Effector memory CD4-positive, alpha-beta T cell (primary cell): ENCODE results near the gene OS9.

ENCODE experiments used
- DNase-seq, 3 donors: peaks; one replicate each; pipeline ENCODE4 v3.0.0-alpha.2; 2020
- H3K27ac ChIP-seq: 2 replicates; pipeline ENCODE4 v1.7.0; 2013; ENCODE audit warnings: mild to moderate bottlenecking, low read length, moderate library complexity; ENCODE audit not compliant: insufficient read depth, poor library complexity, severe bottlenecking
- H3K27me3 ChIP-seq: replicated peaks from 2 replicates; pipeline ENCODE4 v1.7.0; 2013; ENCODE audit warnings: mild to moderate bottlenecking, low read length; ENCODE audit not compliant: insufficient read depth, control insufficient read depth, poor library complexity, severe bottlenecking
- H3K36me3 ChIP-seq: 2 replicates; pipeline ENCODE4 v1.7.0; 2013; ENCODE audit warnings: mild to moderate bottlenecking, low read length, moderate library complexity; ENCODE audit not compliant: control insufficient read depth, insufficient read depth
- H3K4me1 ChIP-seq: 2 replicates; pipeline ENCODE4 v1.7.0; 2013; ENCODE audit warnings: low read length, mild to moderate bottlenecking; ENCODE audit not compliant: control insufficient read depth, insufficient read depth, poor library complexity, severe bottlenecking
- H3K4me3 ChIP-seq: 2 replicates; pipeline ENCODE4 v1.7.0; 2013; ENCODE audit warnings: low read length, low read depth, mild to moderate bottlenecking; ENCODE audit not compliant: insufficient read depth, poor library complexity, severe bottlenecking
- H3K9me3 ChIP-seq: 2 replicates; pipeline ENCODE4 v1.7.0; 2013; ENCODE audit warnings: mild to moderate bottlenecking, low read length, moderate library complexity; ENCODE audit not compliant: control insufficient read depth

OS9 gene

DNA sequence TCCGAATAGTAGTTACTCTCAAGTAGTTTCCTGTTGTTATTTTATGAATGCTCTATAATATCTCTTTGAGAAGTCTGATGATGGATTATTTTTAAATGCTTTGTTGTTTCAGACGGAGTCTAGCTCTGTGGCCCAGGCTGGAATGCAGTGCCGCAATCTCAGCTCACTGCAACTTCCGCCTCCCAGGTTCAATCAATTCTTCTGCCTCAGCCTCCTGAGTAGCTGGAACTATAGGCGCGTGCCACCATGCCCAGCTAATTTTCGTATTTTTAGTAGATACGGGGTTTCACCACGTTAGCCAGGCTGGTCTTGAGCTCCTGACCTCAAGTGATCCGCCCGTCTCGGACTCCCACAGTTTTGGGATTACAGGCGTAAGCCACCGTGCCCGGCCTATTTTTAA is 1.4 kb upstream of the OS9 start:
- Histone ChIP-seq H3K27me3 (peaks cover 4% of the 10 kb centered on the region), H3K27ac (no peak overlapping the region), H3K4me3 (no peak overlapping the region), H3K4me1 (peaks cover 9% of the 10 kb centered on the region), H3K36me3 (peaks cover 22% of the 10 kb centered on the region), H3K9me3 (no peaks in the 10 kb centered on the region)
- no peak for DNase-seq

DNA sequence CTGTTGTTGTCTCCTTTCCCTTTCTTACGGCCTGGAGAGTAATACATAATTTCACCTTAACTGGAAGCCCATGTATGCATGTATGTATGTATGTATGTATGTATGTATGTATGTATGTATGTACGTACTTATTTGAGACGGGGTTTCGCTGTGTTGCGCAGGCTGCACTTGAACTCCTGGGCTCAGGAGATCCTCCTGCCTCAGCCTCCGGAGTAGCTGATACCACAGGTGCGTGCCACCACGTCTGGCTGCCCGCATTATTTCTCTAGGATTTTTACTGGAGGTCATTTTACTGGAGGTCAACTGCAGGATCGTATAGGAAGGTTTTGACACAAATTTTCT is 644 bp upstream of the OS9 start:
- Histone ChIP-seq H3K4me3 (no peak overlapping the region), H3K36me3 (peaks cover 30% of the 10 kb centered on the region), H3K9me3 (no peaks in the 10 kb centered on the region), H3K27me3 (no peaks in the 10 kb centered on the region), H3K4me1 (peaks cover 9% of the 10 kb centered on the region), H3K27ac (no peak overlapping the region)
- no peak for DNase-seq

DNA sequence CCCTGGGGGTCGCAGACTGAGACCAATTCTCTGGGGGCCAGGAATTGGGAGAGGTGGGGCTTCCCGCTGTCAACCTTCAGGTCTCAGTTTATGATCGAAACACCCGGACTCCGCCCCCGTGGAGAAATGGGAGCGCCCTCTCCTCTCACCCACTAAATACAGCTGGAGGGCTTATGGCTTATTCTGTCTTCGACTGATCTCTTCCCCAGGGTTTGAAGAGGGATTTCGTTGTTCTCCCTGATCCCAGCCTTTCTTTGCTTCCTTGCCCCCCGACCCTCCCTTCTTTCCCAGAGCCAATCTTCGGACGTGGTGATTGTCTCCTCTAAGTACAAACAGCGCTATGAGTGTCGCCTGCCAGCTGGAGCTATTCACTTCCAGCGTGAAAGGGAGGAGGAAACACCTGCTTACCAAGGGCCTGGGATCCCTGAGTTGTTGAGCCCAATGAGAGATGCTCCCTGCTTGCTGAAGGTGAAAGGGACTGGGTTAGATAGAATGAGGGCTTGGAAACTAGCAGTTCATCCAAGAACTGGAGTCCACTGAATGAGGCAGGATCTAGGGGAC is 607 bp downstream of the OS9 start:
- Histone ChIP-seq H3K4me1 (peaks cover 9% of the 10 kb centered on the region), H3K4me3 (peak overlapping the region; percentile 88), H3K27me3 (no peaks in the 10 kb centered on the region), H3K9me3 (no peaks in the 10 kb centered on the region), H3K27ac (peak overlapping the region; percentile 76), H3K36me3 (peaks cover 36% of the 10 kb centered on the region)
- peak in 1 of 3 donors; percentile 5 for DNase-seq

DNA sequence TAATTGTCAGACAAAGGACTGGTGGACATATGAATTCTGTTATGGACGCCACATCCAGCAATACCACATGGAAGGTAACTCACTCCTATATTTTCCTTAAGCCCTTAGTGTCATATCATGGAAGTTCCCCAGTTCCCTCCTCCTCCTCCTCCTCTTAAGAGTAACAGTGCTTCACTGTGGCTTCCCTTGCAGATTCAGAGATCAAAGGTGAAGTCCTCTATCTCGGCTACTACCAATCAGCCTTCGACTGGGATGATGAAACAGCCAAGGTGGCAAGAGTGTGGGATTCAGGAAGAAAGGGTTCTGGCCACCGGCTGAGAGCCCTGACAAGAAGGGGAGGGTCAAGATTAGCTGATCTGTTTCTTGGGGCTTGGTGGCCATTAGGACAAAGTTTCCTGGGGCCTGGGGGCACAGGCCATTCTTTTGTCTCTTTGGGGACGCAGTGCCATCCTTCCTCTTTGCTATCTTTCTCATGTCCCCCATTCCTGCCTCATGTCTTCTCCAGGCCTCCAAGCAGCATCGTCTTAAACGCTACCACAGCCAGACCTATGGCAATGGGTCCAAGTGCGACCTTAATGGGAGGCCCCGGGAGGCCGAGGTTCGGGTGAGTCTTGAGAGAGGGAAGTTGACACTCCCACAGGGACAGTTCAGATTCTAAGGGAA is 2.0 kb downstream of the OS9 start:
- no peak overlapping the region for H3K4me3 ChIP-seq
- no peaks in the 10 kb centered on the region for H3K9me3 ChIP-seq
- H3K4me1 ChIP-seq, result peaks cover 9% of the 10 kb centered on the region
- H3K27me3 ChIP-seq, result no peaks in the 10 kb centered on the region
- no peak overlapping the region for H3K27ac ChIP-seq
- H3K36me3 ChIP-seq, result peaks cover 36% of the 10 kb centered on the region
- no peak for DNase-seq

DNA sequence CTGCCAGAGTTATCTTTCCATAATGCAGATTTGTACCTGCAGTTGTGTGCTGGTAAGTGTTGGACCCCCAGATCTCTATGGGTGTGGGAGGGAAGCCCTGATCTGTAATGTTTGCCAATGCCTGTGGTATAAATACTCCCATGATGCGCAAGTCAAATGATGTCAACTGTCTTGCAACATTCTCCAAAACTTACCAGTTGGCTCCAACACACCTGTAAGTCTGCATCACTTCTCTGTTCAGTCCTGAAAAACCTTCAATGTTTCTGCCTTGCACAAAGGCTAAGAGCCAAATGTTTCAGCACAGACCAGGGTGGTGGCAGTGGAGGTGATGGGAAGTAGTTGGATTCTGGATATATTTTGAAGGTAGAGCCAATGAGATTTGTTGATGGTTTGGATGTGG is 3.1 kb downstream of the OS9 start:
- Histone ChIP-seq H3K9me3 (no peaks in the 10 kb centered on the region), H3K4me3 (no peak overlapping the region), H3K4me1 (peaks cover 9% of the 10 kb centered on the region), H3K27ac (no peak overlapping the region), H3K27me3 (no peaks in the 10 kb centered on the region), H3K36me3 (peaks cover 36% of the 10 kb centered on the region)
- no peak for DNase-seq

DNA sequence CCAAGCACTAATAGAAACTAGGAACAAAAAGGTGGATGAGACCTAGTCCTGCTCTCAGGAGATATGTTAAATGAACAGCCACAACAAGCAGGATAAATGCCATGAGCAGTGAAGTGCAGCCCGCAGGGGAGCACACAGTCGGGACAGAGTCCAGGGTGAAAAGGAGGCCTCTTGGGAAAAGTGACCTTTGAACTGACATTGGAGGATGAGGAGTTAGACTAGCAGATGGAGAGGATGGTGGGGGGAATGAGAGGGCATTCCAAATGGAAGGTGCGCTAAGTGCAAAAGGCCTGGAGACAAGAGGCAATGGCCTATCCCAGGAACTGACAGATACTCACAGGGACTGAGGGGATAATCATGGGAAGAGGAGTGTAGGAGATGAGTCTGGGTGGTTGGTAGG is 4.5 kb downstream of the OS9 start:
- no peak for DNase-seq
- H3K4me1 ChIP-seq, result peaks cover 9% of the 10 kb centered on the region
- no peak overlapping the region for H3K4me3 ChIP-seq
- H3K27me3 ChIP-seq, result no peaks in the 10 kb centered on the region
- H3K9me3 ChIP-seq, result no peaks in the 10 kb centered on the region
- no peak overlapping the region for H3K27ac ChIP-seq
- H3K36me3 ChIP-seq, result peaks cover 43% of the 10 kb centered on the region

DNA sequence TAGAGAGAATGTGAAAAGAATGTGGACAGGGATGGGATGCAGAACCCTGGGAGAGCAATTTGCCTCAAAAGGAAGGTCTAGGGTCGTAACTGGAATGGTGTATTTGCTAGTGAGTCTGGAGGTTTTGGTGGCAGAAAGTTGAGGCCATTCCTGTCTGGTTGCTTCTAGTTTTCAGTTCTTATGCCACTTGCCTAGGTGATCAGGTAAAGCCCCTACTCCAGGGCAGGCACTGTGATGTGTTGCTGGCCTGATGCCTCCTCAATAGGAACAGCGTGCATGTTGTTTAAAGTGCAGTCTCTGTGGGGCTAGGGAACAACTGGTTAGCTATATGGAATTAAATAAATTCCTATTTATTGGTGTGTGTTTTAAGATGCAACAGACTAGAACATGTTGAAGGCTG is 6.4 kb downstream of the OS9 start:
- no peaks in the 10 kb centered on the region for H3K27me3 ChIP-seq
- H3K4me3 ChIP-seq, result no peak overlapping the region
- H3K9me3 ChIP-seq, result no peaks in the 10 kb centered on the region
- DNase-seq, result no peak
- H3K27ac ChIP-seq, result no peak overlapping the region
- H3K4me1 ChIP-seq, result no peaks in the 10 kb centered on the region
- H3K36me3 ChIP-seq, result peaks cover 51% of the 10 kb centered on the region

DNA sequence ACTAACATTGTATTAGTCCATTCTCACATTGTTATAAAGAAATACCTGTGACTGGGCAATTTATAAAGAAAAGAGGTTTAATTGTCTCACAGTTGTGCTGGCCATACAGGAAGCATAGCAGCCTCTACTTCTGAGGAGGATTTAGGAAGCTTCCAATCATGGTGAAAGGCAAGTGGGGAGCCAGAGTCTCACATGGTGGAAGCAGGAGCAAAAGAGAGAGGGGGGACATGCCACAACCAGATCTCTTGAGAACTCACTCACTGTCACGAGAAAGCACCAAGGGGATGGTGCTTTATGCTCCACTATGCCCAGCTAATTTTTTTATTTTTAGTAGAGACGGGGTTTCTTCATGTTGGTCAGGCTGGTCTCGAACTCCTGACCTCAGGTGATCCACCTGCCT is 13.3 kb downstream of the OS9 start:
- H3K9me3 ChIP-seq, result no peaks in the 10 kb centered on the region
- no peak overlapping the region for H3K27ac ChIP-seq
- peaks cover 38% of the 10 kb centered on the region for H3K36me3 ChIP-seq
- H3K4me3 ChIP-seq, result no peak overlapping the region
- H3K4me1 ChIP-seq, result no peaks in the 10 kb centered on the region
- no peaks in the 10 kb centered on the region for H3K27me3 ChIP-seq
- no peak for DNase-seq

DNA sequence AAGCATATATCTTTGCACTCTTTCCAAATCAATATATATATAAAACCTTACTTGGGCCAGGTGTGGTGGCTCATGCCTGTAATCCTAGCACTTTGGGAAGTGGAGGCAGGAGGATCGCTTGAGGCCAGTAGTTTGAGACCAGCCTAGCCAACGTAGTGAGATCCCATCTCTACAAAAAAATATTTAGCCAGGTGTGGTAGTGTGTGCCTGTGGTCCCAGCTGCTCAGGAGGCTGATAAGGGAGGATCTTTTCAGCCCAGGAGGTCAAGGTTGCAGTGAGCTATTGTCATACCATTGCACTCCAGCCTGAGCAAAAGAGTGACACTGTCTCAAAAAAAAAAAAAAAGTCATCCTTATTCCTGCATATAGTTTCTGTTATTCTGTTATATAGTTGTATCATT is 14.4 kb downstream of the OS9 start:
- H3K27me3 ChIP-seq, result no peaks in the 10 kb centered on the region
- no peak overlapping the region for H3K4me3 ChIP-seq
- no peaks in the 10 kb centered on the region for H3K4me1 ChIP-seq
- DNase-seq, result no peak
- no peak overlapping the region for H3K27ac ChIP-seq
- peaks cover 38% of the 10 kb centered on the region for H3K36me3 ChIP-seq
- H3K9me3 ChIP-seq, result no peaks in the 10 kb centered on the region

DNA sequence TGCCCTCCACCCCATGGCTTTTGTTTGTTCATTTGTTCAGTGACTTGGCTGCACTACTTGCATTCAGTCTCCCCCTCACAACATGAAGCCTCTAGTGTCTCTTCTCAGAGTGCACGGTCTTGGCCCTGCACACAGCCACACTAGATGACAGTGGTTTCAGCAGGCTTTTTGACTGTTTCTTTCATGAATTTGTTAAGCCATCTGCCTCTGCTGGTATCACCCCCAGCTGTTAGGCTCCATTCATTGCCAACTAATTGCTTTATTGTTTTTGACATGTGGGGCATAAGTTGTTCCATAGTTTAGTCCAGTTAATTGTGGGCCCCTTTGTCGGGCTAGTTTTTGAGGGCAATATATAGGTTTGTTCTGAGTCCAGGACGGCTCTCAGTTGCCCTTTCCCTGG is 18.8 kb downstream of the OS9 start:
- Histone ChIP-seq H3K4me3 (no peak overlapping the region), H3K27me3 (no peaks in the 10 kb centered on the region), H3K36me3 (peaks cover 36% of the 10 kb centered on the region), H3K27ac (no peak overlapping the region), H3K9me3 (no peaks in the 10 kb centered on the region), H3K4me1 (no peaks in the 10 kb centered on the region)
- DNase-seq, result no peak
